HFF-Myc (cell line): ENCODE measurements around the gene SNX30.

ENCODE experiments used
- DNase-seq: peaks from one replicate; pipeline ENCODE4 v3.0.0-alpha.2; 2011; ENCODE audit warnings: low read depth; ENCODE audit errors: extremely low read depth
- H3K4me3 ChIP-seq: replicated peaks from 2 replicates; pipeline ENCODE4 v1.5.1; 2011; ENCODE audit warnings: low read depth, mild to moderate bottlenecking, control low read depth, low read length
- TF ChIP-seq, protein P1 (sequence below): IDR thresholded peaks from 2 replicates; pipeline ENCODE4 v1.5.1; 2012; ENCODE audit warnings: mild to moderate bottlenecking, low read depth, low read length, control low read depth; ENCODE audit errors: missing control alignments

Gene SNX30

DNA sequence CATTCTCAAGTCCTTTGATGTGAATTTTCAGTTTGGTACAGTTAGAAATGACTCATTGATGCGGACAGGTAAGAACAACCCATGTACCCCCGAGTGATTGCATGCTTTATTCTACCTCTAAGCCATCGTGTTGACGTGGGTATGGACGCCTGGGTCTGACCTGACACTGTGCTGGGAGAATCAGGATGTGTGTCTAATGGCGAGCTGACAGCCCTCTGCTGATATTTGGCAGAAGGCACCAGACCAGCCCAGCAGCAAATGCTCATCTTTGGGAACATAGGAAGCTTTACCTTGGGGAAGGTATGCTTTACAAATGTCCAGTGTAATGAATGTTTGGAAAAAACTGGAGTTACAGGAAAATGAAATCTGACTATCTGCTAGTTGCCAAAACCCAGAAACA lies 120.0 kb downstream of the SNX30 start:
- no peak overlapping the region for H3K4me3 ChIP-seq
- TF ChIP-seq, protein P1, sequence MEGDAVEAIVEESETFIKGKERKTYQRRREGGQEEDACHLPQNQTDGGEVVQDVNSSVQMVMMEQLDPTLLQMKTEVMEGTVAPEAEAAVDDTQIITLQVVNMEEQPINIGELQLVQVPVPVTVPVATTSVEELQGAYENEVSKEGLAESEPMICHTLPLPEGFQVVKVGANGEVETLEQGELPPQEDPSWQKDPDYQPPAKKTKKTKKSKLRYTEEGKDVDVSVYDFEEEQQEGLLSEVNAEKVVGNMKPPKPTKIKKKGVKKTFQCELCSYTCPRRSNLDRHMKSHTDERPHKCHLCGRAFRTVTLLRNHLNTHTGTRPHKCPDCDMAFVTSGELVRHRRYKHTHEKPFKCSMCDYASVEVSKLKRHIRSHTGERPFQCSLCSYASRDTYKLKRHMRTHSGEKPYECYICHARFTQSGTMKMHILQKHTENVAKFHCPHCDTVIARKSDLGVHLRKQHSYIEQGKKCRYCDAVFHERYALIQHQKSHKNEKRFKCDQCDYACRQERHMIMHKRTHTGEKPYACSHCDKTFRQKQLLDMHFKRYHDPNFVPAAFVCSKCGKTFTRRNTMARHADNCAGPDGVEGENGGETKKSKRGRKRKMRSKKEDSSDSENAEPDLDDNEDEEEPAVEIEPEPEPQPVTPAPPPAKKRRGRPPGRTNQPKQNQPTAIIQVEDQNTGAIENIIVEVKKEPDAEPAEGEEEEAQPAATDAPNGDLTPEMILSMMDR, result no peak
- no peak for DNase-seq

DNA sequence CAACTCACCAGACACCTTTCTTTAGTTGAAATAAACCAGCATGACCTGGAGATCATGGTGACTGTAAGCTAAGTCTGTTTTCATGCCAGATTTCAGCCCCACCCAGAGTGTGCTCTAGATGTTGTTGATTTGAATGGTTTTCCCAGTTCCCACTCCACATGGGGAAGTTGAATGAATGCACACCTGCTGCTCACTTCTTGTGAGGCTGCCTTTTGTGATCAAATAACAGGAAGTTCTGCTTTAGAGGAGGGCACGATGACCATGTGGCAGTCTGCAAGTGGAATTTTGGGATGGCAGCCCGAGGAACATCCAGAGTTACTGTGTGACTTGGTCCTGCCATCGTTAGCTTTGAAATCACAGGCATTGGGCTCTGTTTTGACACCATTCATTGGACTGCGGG lies 121.5 kb downstream of the SNX30 start:
- DNase-seq, result no peak
- no peak overlapping the region for H3K4me3 ChIP-seq
- TF ChIP-seq, protein P1, result no peak

DNA sequence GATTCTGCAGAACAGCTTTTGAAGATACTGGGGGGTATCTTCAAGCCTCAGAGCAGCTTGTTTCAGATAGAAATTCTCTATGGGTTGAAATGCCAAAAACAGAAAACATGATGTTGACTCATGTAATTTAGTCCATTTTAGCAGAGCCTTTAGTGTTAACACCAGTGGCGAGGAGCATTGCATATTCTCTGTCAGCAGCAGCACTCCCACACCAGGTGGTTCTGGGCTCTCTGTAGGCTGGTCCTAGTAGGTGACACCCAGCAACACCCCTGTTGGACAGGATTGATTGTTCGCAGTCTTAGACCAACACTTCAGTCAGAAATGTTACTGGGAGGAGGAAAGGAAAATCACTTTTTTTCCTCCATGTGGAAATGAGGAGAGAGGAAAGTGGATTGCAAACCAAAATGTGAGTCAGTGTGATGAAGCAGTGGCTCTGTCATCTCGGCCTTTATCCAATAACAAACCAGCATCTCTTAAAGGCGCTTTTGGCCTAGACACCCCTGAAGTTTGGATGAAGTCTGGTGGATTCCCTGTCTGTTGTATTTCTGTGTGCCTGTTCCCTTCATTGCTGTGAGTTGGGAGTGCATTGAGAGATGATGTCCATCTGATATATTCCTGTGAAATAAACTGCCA lies 123.3 kb downstream of the SNX30 start:
- TF ChIP-seq, protein P1, result no peak

DNA sequence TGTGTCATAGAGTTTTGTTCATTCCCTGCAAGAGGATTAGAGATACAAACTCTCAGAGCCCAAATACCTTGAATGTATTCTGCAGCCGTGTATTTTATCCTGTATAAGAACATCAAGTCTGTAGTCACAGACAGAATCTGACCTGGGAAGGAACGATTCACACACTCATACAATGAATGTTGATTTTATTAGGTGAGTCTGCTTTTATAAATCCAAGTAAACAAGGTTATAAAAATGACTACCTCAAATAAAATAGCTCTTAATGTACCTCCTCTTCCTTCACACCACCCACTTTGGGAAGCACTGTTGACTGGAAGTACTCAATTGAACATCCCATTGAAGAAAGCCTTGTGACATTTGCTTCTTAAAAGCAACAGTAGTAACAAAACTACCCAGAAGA lies 128.2 kb downstream of the SNX30 start:
- H3K4me3 ChIP-seq, result no peak overlapping the region
- TF ChIP-seq, protein P1, result no peak
- no peak for DNase-seq

More for the DNA sequence above, 123.3 kb downstream of the SNX30 start:
- H3K4me3 ChIP-seq, result no peak overlapping the region
- no peak for DNase-seq

DNA sequence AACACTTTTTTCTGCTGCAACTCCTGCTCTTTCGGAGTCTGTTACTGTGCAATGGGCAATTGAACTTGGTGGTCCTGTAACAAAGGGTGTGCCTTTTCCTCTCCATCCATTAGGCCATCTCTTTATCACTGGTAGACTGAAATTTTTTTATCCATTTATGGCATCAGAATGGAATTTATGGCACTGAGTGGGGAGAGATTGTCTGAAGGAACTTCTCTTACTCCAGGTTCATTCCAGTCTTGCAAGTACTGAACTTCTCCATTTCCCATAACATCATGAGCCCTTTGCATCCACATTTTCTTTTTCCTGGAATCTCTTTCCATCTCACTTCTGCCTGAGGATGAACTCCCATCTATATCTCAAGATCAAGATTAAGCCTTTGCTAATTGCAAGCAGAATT lies 130.1 kb downstream of the SNX30 start:
- DNase-seq, result no peak
- TF ChIP-seq, protein P1, result no peak
- no peak overlapping the region for H3K4me3 ChIP-seq

DNA sequence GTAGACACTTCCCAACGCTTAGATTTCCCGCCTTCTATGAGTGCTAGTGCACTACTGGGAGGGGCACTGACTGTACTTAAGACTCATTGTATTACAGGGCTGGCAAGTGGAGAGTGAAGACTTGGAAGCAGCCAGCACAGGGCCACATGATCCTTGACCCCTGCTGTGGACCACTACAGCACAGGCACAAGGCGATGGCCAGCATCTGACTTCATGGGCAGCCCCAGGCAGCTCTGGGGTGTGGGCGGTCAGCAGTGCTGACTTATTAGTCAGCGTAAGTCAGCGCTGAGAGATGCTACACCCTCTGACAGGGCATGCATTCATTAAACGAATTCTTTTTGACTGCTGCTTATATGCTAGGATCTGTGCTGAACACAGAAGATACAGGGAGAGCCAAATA lies 130.8 kb downstream of the SNX30 start:
- H3K4me3 ChIP-seq, result no peak overlapping the region
- TF ChIP-seq, protein P1, result no peak
- DNase-seq, result no peak

DNA sequence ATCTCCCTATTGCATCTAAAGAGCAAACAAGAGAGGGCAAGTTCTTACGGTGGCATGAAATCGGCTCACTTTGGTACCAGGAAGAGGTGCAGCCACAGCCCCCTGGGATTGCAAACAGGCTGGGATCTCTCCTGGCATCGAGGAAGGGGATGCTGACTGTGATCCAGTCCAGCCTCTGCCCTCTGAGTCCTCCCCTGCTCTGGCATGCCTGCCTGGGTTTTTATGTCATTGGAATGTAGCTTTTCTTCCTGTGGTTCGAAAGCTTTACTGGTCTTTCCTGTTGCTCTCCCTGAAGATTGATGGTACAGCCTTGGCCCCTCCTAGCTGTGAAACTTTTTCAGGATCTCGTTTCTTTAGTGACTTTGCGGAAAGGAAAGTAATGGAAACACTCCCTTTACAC lies 133.5 kb downstream of the SNX30 start:
- no peak for DNase-seq
- TF ChIP-seq, protein P1, result no peak
- no peak overlapping the region for H3K4me3 ChIP-seq
